Keratinocyte (primary cell): ENCODE results near the gene DMD. TPM values are rescaled to one million over a fixed set of nuclear protein-coding genes. Genes with fewer than 3 reads are reported as not detected.

Experiments
- DNase-seq: peaks from one replicate; pipeline ENCODE4 v3.0.0-alpha.2; 2011; ENCODE audit warnings: low read depth, missing footprints, low spot score
- FAIRE-seq: peaks from 2 replicates; lab custom pipeline; 2011; peaks lifted over from hg19 to GRCh38; lab: Jason Lieb, UNC
- H2AFZ ChIP-seq: 2 replicates; pipeline ENCODE4 v1.6.0; 2012; ENCODE audit warnings: low read length, control low read depth, inconsistent platforms; ENCODE audit not compliant: control insufficient read depth
- H3K27ac ChIP-seq: 2 replicates; pipeline ENCODE4 v1.5.1; 2011; ENCODE audit warnings: low read length; ENCODE audit not compliant: control insufficient read depth, insufficient read depth
- H3K27me3 ChIP-seq: 3 replicates; pipeline ENCODE4 v1.6.0; 2011; ENCODE audit warnings: low read length; ENCODE audit not compliant: control insufficient read depth, insufficient read depth; ENCODE audit errors: extremely low read depth
- H3K36me3 ChIP-seq, 2 experiments: 2 replicates in 1 of 2; 3 replicates in 1 of 2; pipeline ENCODE4 v1.5.1; 2011; ENCODE audit warnings: low read length in 2 of 2, mild to moderate bottlenecking in 1 of 2; ENCODE audit not compliant: control insufficient read depth in 2 of 2, insufficient read depth in 2 of 2; ENCODE audit errors: extremely low read depth in 1 of 2
- H3K4me1 ChIP-seq: 3 replicates; pipeline ENCODE4 v1.5.1; 2011; ENCODE audit warnings: low read length; ENCODE audit not compliant: control insufficient read depth, insufficient read depth; ENCODE audit errors: extremely low read depth
- H3K4me2 ChIP-seq: 3 replicates; pipeline ENCODE4 v1.6.0; 2011; ENCODE audit warnings: low read depth, low read length; ENCODE audit not compliant: control insufficient read depth, insufficient read depth; ENCODE audit errors: extremely low read depth
- H3K4me3 ChIP-seq, 3 experiments: fragments of 200-600 bp in 1 of 3; sonication (generic) in 1 of 3; 2 replicates in 2 of 3; 3 replicates in 1 of 3; pipeline ENCODE4 v1.5.1; 2011 to 2016; ENCODE audit warnings: low read length in 3 of 3, mild to moderate bottlenecking in 3 of 3, control low read depth in 2 of 3, inconsistent platforms in 1 of 3, low read depth in 1 of 3, mixed read lengths in 1 of 3, mixed run types in 1 of 3, moderate library complexity in 1 of 3; ENCODE audit not compliant: control insufficient read depth in 2 of 3, insufficient read depth in 2 of 3; ENCODE audit errors: extremely low read depth in 1 of 3
- H3K79me2 ChIP-seq: 2 replicates; pipeline ENCODE4 v1.6.0; 2012; ENCODE audit warnings: low read length; ENCODE audit not compliant: control insufficient read depth, insufficient read depth
- H3K9ac ChIP-seq: 3 replicates; pipeline ENCODE4 v1.6.0; 2011; ENCODE audit warnings: low read length; ENCODE audit not compliant: control insufficient read depth, insufficient read depth; ENCODE audit errors: extremely low read depth
- H3K9me1 ChIP-seq: 3 replicates; pipeline ENCODE4 v1.6.0; 2011; ENCODE audit warnings: low read length; ENCODE audit not compliant: control insufficient read depth, insufficient read depth; ENCODE audit errors: extremely low read depth
- H3K9me3 ChIP-seq: 2 replicates; pipeline ENCODE4 v1.5.1; 2012; ENCODE audit warnings: low read depth, low read length; ENCODE audit not compliant: control insufficient read depth
- H4K20me1 ChIP-seq: 3 replicates; pipeline ENCODE4 v1.6.0; 2011; ENCODE audit warnings: low read length; ENCODE audit not compliant: control insufficient read depth, insufficient read depth; ENCODE audit errors: extremely low read depth
- CTCF ChIP-seq, 3 experiments: IDR thresholded peaks in 1 of 3; conservative IDR thresholded peaks in 1 of 3; optimal IDR thresholded peaks in 1 of 3; 2 replicates in 2 of 3; 3 replicates in 1 of 3; pipeline versions ENCODE3 to v1.5.1; 2011; ENCODE audit warnings: low read length in 3 of 3, mild to moderate bottlenecking in 3 of 3, moderate library complexity in 2 of 3, control low read depth in 1 of 3, inconsistent platforms in 1 of 3; ENCODE audit not compliant: insufficient read depth in 2 of 3; ENCODE audit errors: extremely low read depth in 1 of 3
- EZH2 ChIP-seq: IDR thresholded peaks from one replicate; pipeline ENCODE4 v1.6.1; 2012; ENCODE audit warnings: inconsistent platforms, mild to moderate bottlenecking, low read length, moderate library complexity
- dilution Hi-C: fragments of 300-500 bp; cut with MboI; formaldehyde crosslinking; loops from one replicate; pipeline ENCODE4 v1.7.0; 2020; ENCODE audit warnings: low sequenced_read_pairs; ENCODE audit not compliant: extremely low pct_ligation_motif_present
- polyA plus RNA-seq, 5 experiments: library from polyadenylated mRNA; depleted of rRNA in 3 of 5; stranded (reverse) in 3 of 5; stranded (forward) in 1 of 5; unstranded in 1 of 5; fragments of >200 nt; gene quantifications; 1 replicate in 1 of 5; 2 replicates in 3 of 5; 3 replicates in 1 of 5; pipeline versions ENCODE4 v1.2.1 to v1.2.3, GENCODE V29; 2011 to 2012; ENCODE audit warnings: missing spikeins in 2 of 5, low read depth in 1 of 5, low replicate concordance in 1 of 5

The DMD gene
- polyA plus RNA-seq, 1 donor (not counting 4 experiments of a cell fraction or from before 2014, with no cell fraction given): 8.9 TPM

- Histone ChIP-seq H3K4me1 (no peaks in the 10 kb centered on the region), H2AFZ (no peak overlapping the region), H3K9ac (no peak overlapping the region), H3K9me3 (no peaks in the 10 kb centered on the region), H4K20me1 (no peaks in the 10 kb centered on the region), H3K4me2 (no peak overlapping the region), H3K4me3 (no peak overlapping the region), H3K27me3 (no peaks in the 10 kb centered on the region), H3K36me3 (no peaks in the 10 kb centered on the region), H3K79me2 (no peaks in the 10 kb centered on the region), H3K9me1 (no peaks in the 10 kb centered on the region), H3K27ac (no peak overlapping the region)
- dilution Hi-C loops: no loop called here
- FAIRE-seq (no peak), DNase-seq (no peak)
- no peak for TF ChIP-seq CTCF (optimal IDR thresholded peaks at IDR 0.05 in 1 of 3, IDR thresholded peaks at IDR 0.05 in 1 of 3, conservative IDR thresholded peaks at IDR 0.05 in 1 of 3; ENCODE audit: extremely low read depth in 1 of 3, insufficient read depth in 2 of 3, low read length in 3 of 3)
- TF ChIP-seq EZH2: no peak
Measured at GRCh38 chrX:32026772-32027171, 1184.6 kb downstream of the DMD start.

GRCh38 chrX:32024072-32024471 lies 1187.3 kb downstream of the DMD start:
- TF ChIP-seq CTCF (optimal IDR thresholded peaks at IDR 0.05 in 1 of 3, IDR thresholded peaks at IDR 0.05 in 1 of 3, conservative IDR thresholded peaks at IDR 0.05 in 1 of 3; ENCODE audit: extremely low read depth in 1 of 3, insufficient read depth in 2 of 3, low read length in 3 of 3) (no peak), EZH2 (no peak)
- no peaks in the 10 kb centered on the region for H3K4me1 ChIP-seq
- no peak for FAIRE-seq

More at GRCh38 chrX:32024072-32024471, 1187.3 kb downstream of the DMD start:
- Histone ChIP-seq H3K4me3 (no peak overlapping the region), H3K9ac (no peak overlapping the region), H3K27ac (no peak overlapping the region), H3K79me2 (no peaks in the 10 kb centered on the region), H3K9me3 (no peaks in the 10 kb centered on the region), H3K4me2 (no peak overlapping the region), H3K9me1 (no peaks in the 10 kb centered on the region), H4K20me1 (no peaks in the 10 kb centered on the region), H2AFZ (no peak overlapping the region), H3K27me3 (no peaks in the 10 kb centered on the region), H3K36me3 (no peaks in the 10 kb centered on the region)
- DNase-seq: no peak
- dilution Hi-C loops: no loop called here
